ENCODE measurements around the gene NCAM1.

GRCh38 chr11:113082341-113082955 lies 121.2 kb downstream of the NCAM1 start:
- no peak for TF ChIP-seq CTCF (IDR thresholded peaks at IDR 0.05)
- TF ChIP-seq POLR2AphosphoS5 (IDR thresholded peaks at IDR 0.05): no peak
- no peak for TF ChIP-seq POLR2A (IDR thresholded peaks at IDR 0.05)

All from transverse colon (tissue), 4 donors.